AG04450 (cell line): Measurements from ENCODE around the gene MSMP. TPM values are rescaled to one million over a fixed set of nuclear protein-coding genes. Genes with fewer than 3 reads are reported as not detected.

ENCODE experiments used
- CTCF ChIA-PET: fragments of 300-600, 350-600 bp; formaldehyde crosslinking; extraction: SDS; loops from one replicate; lab custom pipeline; 2022; ENCODE audit warnings: antibody characterized with exemption, inconsistent platforms; lab: Charles Lee
- POLR2A ChIA-PET: fragments of 350-600 bp; formaldehyde crosslinking; extraction: SDS; loops from one replicate; lab custom pipeline; 2021; ENCODE audit warnings: antibody characterized with exemption, inconsistent platforms; lab: Yijun Ruan, JAX
- DNase-seq: peaks from one replicate; pipeline ENCODE4 v3.0.0-alpha.2; 2011; ENCODE audit warnings: low read depth, low spot score
- H3K27ac ChIP-seq: one replicate; pipeline ENCODE4 v1.5.1; 2012; ENCODE audit warnings: low read depth, low read length, control low read depth
- H3K27me3 ChIP-seq: one replicate; pipeline ENCODE4 v1.6.0; 2012; ENCODE audit warnings: low read length; ENCODE audit not compliant: control insufficient read depth, insufficient read depth
- H3K4me3 ChIP-seq: 2 replicates; pipeline ENCODE4 v1.5.1; 2011; ENCODE audit warnings: mild to moderate bottlenecking, low read depth, low read length, control low read depth
- H3K9me3 ChIP-seq: 2 replicates; pipeline ENCODE4 v1.5.1; 2012; ENCODE audit warnings: low read length; ENCODE audit not compliant: control insufficient read depth, insufficient read depth
- polyA plus RNA-seq: library from polyadenylated mRNA; depleted of rRNA; stranded (reverse); fragments of >200 nt; gene quantifications from 2 replicates; pipeline ENCODE4 v1.2.3, GENCODE V29; 2011
- TF ChIP-seq, protein P1 (sequence below): IDR thresholded peaks from 2 replicates; pipeline ENCODE4 v1.5.1; 2011; ENCODE audit warnings: low read depth, low read length, control low read depth, inconsistent platforms

MSMP gene
- polyA plus RNA-seq, 1 experiment = not detected

DNA sequence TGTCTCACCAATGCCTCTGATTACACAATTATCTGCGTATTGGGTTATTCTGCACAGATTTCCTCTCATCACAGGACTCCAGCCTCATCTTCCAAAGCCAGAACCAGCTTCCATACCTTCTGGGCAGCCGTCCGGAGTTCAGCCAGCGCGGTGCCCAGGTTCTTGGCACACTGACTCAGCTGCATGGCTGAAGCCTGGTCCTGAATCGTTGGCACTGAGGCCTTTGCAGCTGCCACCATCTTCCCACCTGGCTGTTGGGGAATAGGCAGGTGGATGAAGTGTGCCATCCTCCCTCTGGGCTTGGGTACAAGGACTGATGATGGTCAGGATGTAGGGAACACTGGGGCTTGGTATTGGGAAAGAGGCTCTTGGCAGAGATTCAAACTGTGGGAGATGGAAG, 40.0 kb downstream of the MSMP start:
- TF ChIP-seq, protein P1, sequence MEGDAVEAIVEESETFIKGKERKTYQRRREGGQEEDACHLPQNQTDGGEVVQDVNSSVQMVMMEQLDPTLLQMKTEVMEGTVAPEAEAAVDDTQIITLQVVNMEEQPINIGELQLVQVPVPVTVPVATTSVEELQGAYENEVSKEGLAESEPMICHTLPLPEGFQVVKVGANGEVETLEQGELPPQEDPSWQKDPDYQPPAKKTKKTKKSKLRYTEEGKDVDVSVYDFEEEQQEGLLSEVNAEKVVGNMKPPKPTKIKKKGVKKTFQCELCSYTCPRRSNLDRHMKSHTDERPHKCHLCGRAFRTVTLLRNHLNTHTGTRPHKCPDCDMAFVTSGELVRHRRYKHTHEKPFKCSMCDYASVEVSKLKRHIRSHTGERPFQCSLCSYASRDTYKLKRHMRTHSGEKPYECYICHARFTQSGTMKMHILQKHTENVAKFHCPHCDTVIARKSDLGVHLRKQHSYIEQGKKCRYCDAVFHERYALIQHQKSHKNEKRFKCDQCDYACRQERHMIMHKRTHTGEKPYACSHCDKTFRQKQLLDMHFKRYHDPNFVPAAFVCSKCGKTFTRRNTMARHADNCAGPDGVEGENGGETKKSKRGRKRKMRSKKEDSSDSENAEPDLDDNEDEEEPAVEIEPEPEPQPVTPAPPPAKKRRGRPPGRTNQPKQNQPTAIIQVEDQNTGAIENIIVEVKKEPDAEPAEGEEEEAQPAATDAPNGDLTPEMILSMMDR = no peak
- Histone ChIP-seq H3K27ac (no peak overlapping the region), H3K9me3 (no peaks in the 10 kb centered on the region), H3K27me3 (no peaks in the 10 kb centered on the region), H3K4me3 (no peak overlapping the region)
- ChIA-PET CTCF (interaction anchor here (0.9 kb wide), 1 partner anchor 18 kb away, joined by 3 read pairs; no protein-coding TSS in a partner anchor), POLR2A (interaction anchor here (0.6 to 3.2 kb wide), 3 partner anchors 13 to 22 kb away, joined by 3 to 17 read pairs (median 5); no protein-coding TSS in a partner anchor)
- DNase-seq = no peak

GRCh38 chr9:35713578-35713977, 40.5 kb downstream of the MSMP start:
- no peak for DNase-seq
- no peak overlapping the region for H3K4me3 ChIP-seq
- no peaks in the 10 kb centered on the region for H3K27me3 ChIP-seq
- POLR2A ChIA-PET = interaction anchor here (1.1 to 3.2 kb wide), 3 partner anchors 14 to 18 kb away, joined by 3 to 17 read pairs (median 3); partner anchors contain the start of genes CREB3 and TLN1
- no peak overlapping the region for H3K27ac ChIP-seq
- TF ChIP-seq, protein P1 = no peak
- CTCF ChIA-PET = interaction anchor here (0.9 kb wide), 1 partner anchor 18 kb away, joined by 3 read pairs; no protein-coding TSS in a partner anchor
- no peaks in the 10 kb centered on the region for H3K9me3 ChIP-seq

- CTCF ChIA-PET = interaction anchor here (1.4 kb wide), 1 partner anchor 16 kb away, joined by 6 read pairs; no protein-coding TSS in a partner anchor
- Histone ChIP-seq H3K9me3 (no peaks in the 10 kb centered on the region), H3K27ac (no peak overlapping the region), H3K4me3 (no peak overlapping the region), H3K27me3 (no peaks in the 10 kb centered on the region)
- TF ChIP-seq, protein P1 = no peak
- DNase-seq = no peak
- POLR2A ChIA-PET = interaction anchor here (1.1 to 3.2 kb wide), 4 partner anchors 15 to 23 kb away, joined by 3 to 17 read pairs (median 8); partner anchors contain the start of genes CREB3, TLN1 and TPM2
Observed at GRCh38 chr9:35712762-35713400, 41.2 kb downstream of the MSMP start.

GRCh38 chr9:35711501-35712428, 42.3 kb downstream of the MSMP start:
- Histone ChIP-seq H3K27ac (no peak overlapping the region), H3K9me3 (no peaks in the 10 kb centered on the region), H3K4me3 (no peak overlapping the region), H3K27me3 (no peaks in the 10 kb centered on the region)
- DNase-seq = no peak
- TF ChIP-seq, protein P1 = no peak
- POLR2A ChIA-PET = interaction anchor here (0.8 to 3.2 kb wide), 6 partner anchors 13 to 22 kb away, joined by 3 to 17 read pairs (median 8); partner anchors contain the start of gene TPM2
- CTCF ChIA-PET = interaction anchor here (1.4 to 7.5 kb wide), 2 partner anchors 15 to 16 kb away, joined by 6 to 48 read pairs; no protein-coding TSS in a partner anchor
